Kidney capillary endothelial cell (primary cell): ENCODE results near the gene RBFOX2.
"Not testable (repeated sequence)": the region's sequence is repeated elsewhere in the genome, so short reads cannot be mapped to it uniquely, and the experiment has no call there.

Source experiments
- DNase-seq: peaks from one replicate; pipeline ENCODE4 v3.0.0-alpha.2; 2018; ENCODE audit warnings: low spot score

Gene RBFOX2

GRCh38 chr22:35769974-35770373, 258.6 kb downstream of the RBFOX2 start:
- no peak for DNase-seq

GRCh38 chr22:35766654-35767580, 261.7 kb downstream of the RBFOX2 start:
- peak; percentile 46 for DNase-seq

GRCh38 chr22:35761037-35761436, 267.6 kb downstream of the RBFOX2 start:
- DNase-seq, result no peak

- no peak for DNase-seq
These were observed 270.2 kb downstream of the RBFOX2 start for GRCh38 chr22:35758394-35758793.

GRCh38 chr22:35756722-35757121, 271.9 kb downstream of the RBFOX2 start:
- no peak for DNase-seq

GRCh38 chr22:35754761-35755160, 273.9 kb downstream of the RBFOX2 start:
- DNase-seq, result no peak

GRCh38 chr22:35752863-35753189, 275.8 kb downstream of the RBFOX2 start:
- DNase-seq, result no peak

GRCh38 chr22:35752006-35752862, 276.4 kb downstream of the RBFOX2 start:
- no peak for DNase-seq

GRCh38 chr22:35749808-35750207, 278.8 kb downstream of the RBFOX2 start:
- DNase-seq, result no peak

- no peak for DNase-seq
These were observed 281.5 kb downstream of the RBFOX2 start for GRCh38 chr22:35746946-35747703.

- DNase-seq, result no peak
These were observed 282.4 kb downstream of the RBFOX2 start for GRCh38 chr22:35746248-35746647.

- no peak for DNase-seq
These were observed 285.2 kb downstream of the RBFOX2 start for GRCh38 chr22:35743326-35743860.

- DNase-seq, result peak; percentile 75
These were observed 286.1 kb downstream of the RBFOX2 start for GRCh38 chr22:35742342-35743100.

- no peak for DNase-seq
These were observed 288.0 kb downstream of the RBFOX2 start for GRCh38 chr22:35740616-35741015.

GRCh38 chr22:35739931-35740380, 288.7 kb downstream of the RBFOX2 start:
- no peak for DNase-seq

- no peak for DNase-seq
These were observed 289.3 kb downstream of the RBFOX2 start for GRCh38 chr22:35739076-35739930.

GRCh38 chr22:35737886-35738285, 290.7 kb downstream of the RBFOX2 start:
- DNase-seq, result not testable (repeated sequence)

- DNase-seq, result no peak
These were observed 291.9 kb downstream of the RBFOX2 start for GRCh38 chr22:35736701-35737100.

GRCh38 chr22:35736166-35736565, 292.5 kb downstream of the RBFOX2 start:
- DNase-seq, result no peak

- DNase-seq, result no peak
These were observed 293.1 kb downstream of the RBFOX2 start for GRCh38 chr22:35735542-35735941.
